RPMI8226 (cell line): Measurements from ENCODE around the gene CLIC4.
A peak's percentile ranks its signal among the peaks of the same experiment; 100 is the strongest.

ENCODE experiments used
- DNase-seq: peaks from one replicate; pipeline ENCODE4 v3.0.0-alpha.2; 2015

Gene CLIC4

GRCh38 chr1:24862775-24863483 is 117.7 kb downstream of the CLIC4 start:
- DNase-seq = no peak

DNA sequence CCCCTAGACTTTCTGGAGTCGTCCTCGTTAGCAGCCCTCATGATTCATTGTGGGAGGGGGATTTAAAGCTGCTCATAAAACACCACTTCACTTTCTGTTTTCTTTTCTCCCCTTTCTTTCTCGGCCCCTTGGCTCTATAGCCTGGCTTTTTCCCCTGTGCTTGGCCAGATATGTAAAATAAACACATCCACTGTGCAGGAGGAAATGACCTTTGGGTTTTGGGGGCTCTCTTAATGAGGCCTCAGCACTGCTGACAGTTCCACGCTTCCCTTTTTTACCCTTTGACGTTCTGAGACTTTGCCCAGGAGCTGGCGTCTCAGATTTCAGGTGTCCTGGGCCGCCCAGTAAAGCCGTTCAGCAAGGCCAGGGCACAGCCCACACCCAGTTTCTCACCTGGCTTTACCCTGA is 119.1 kb downstream of the CLIC4 start:
- peak; percentile 43 for DNase-seq

GRCh38 chr1:24865168-24865567 is 119.9 kb downstream of the CLIC4 start:
- DNase-seq = no peak

GRCh38 chr1:24865587-24865986 is 120.3 kb downstream of the CLIC4 start:
- DNase-seq = no peak

DNA sequence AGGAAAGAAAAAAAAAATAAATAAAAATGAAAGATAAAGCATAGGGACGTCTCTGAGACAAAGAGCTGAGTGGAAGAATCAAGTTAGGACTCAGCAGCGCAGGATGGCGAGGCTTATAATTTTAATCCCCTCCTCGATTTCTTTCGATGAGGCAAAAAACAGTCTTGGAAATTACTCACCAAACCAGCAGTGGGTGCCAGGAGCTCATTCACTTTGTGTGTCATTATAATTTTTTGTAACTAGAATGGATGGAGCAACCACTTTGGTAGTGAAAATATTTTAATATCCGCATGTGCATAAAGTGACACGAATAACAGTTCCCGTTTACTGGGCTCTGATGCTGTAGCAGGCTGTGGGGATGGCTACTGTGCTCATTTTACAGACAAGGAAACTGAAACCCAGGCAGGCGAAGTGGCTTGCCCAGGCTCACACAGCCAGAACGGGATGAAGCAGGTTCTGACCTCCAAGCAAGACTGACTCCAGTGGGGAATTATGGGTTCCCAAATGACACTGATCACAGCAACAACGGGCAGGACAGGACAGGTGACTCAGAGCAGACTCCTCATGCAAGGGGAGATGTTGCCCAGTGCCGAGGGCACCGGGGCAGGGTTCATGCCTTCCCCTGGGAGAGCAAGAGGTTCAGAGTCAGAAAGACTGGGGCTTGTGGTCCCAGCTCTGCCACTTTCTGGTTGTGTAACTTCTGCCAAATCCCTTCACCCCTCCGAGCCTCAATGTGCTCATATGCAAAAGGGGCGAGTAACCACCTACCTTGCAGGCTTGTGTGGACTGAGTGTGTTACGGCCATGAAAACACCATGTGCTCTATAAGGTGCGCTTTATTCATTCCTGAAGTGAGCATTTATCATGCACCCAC is 121.2 kb downstream of the CLIC4 start:
- DNase-seq = no peak

DNA sequence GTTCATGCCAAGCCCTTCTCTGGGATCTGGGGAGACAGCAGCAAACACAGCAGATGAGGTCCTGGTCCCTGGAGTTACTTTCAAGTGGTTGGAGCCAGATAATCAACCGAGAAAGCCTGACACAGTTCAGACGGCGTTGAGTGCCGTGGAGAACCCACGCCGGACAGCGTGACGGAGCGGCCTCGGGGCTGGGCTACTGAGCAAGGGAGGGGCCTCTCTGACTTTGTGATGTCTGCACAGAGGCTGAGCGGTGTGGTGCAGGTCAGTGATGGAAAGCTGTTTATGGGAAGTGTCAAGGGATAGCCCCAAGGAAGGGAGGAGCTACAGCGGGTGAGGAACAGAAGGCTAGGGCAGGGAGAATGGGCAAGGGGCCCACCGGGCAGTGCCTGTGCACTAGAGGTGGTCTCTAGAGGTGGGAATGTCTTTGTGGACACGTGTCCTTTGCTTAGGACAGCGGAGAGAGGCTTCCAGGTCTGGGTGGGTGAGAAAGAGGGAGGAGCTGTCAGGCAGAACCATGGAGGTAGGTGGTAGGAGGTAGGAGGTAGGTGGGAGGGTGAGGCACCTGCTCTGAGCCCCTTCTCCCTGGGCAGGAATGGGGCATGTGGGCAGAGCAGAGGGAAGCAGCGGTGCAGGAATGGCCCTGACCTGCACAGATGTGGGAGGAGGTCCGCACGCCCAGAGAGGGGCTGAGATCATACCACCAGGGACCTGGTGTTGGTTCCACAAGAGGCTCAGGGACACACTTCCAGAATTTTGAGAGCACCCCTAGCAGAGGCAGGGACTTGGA is 122.0 kb downstream of the CLIC4 start:
- DNase-seq = no peak

- no peak for DNase-seq
Measured at GRCh38 chr1:24868016-24868875, 123.0 kb downstream of the CLIC4 start.

- peak; percentile 26 for DNase-seq
Measured at GRCh38 chr1:24870551-24871195, 125.4 kb downstream of the CLIC4 start.

DNA sequence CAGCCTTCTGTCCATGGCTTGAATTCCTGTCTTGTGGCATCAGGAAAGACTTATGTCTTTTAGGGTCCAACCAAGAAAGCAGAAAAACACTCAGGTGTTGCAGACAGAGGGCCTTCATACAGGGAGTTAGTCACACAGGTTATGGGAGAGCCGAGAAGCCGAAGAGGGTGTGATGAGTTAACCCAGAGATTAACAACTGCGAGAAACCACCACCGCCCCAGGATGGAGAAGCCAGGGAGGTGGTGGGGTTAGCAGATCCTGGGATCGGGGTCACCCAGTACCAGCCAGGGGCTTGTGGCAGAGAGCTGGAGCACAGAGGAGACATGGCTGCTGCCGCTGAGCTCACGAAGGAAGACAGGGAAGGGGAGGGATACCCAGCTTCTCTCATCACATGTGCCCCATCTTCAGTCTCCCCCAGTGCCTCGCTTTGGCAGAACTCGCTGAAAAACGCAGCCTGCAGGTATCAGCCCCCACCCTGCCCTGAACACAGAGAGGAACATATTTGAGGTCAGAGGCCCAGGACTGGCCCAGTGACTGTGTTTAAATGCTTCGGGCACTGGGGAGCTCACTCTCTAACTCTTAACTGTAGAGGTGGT is 126.2 kb downstream of the CLIC4 start:
- no peak for DNase-seq

- peak; percentile 26 for DNase-seq
Measured at GRCh38 chr1:24872061-24872850, 127.0 kb downstream of the CLIC4 start.

- no peak for DNase-seq
Measured at GRCh38 chr1:24873148-24873547, 127.9 kb downstream of the CLIC4 start.

- DNase-seq = no peak
Measured at GRCh38 chr1:24874056-24874455, 128.8 kb downstream of the CLIC4 start.

- no peak for DNase-seq
Measured at GRCh38 chr1:24874611-24875234, 129.5 kb downstream of the CLIC4 start.

- no peak for DNase-seq
Measured at GRCh38 chr1:24875257-24875656, 130.0 kb downstream of the CLIC4 start.

GRCh38 chr1:24875991-24876506 is 130.8 kb downstream of the CLIC4 start:
- no peak for DNase-seq

- DNase-seq = no peak
Measured at GRCh38 chr1:24878045-24878444, 132.8 kb downstream of the CLIC4 start.

DNA sequence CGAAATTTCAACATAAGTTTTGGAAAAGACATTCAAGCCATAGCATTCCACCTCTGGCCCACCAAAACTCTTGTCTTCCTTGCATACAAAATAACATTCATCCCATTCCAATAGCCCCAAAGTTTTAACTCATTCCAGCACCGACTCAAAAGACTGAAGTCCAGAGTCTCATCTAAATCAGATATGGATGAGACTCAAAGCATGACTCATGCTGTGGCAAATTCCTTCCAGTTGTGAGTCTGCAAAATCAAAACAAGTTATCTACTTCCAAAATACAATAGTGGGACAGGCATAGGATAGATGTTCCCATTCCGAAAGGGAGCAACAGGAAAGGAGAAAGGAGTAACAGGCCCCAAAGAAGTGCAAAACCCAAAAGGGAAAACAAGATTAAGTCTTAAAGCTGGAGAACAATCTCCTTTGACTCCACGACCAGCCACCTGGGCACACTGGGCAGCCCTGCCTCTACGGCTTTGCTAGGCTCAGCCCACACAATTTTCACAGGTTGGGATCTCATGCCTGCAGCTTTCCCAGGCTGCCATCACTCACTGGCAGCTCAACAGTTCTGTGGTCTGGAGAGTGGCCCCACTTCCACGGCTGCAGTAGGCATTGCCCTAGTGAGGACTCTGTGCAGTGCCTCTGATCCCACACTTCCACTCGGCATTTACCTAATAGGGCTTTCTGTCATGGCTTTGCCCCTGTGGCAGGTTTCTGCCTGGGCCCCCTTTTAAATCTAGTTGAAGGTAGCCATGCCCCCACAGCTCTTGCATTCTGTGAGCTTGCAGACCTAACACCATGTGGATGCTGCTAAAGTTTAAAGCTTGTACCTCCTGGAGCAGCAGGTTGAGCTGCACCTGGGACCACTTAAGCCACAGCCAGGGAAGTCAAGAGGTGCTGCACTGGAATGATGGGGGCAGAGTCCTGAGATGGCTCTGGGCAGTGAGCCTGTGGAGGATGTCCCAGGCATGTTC is 133.8 kb downstream of the CLIC4 start:
- no peak for DNase-seq

DNA sequence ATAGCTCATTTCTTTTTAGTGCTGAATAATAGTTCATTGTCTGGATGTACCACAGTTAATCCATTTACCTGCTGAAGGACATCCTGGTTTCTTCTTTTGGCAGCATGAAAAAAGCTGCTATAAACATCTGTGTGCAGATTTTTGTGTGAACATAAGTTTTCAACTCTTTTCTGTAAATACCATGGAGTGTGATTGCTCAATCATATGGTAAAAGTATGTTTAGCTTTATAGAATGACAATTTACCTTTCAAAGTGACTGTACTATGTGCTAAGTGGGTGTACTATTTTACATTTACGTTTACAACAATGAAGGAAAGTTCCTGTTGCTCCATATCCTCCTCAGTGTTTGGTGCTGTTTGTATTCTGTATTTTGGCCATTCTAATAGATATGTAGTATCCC is 135.8 kb downstream of the CLIC4 start:
- DNase-seq = no peak

GRCh38 chr1:24884751-24885150 is 139.5 kb downstream of the CLIC4 start:
- no peak for DNase-seq
